Endothelial cell of umbilical vein (primary cell): ENCODE measurements around the gene SPDEF. TPM values are rescaled to one million over a fixed set of nuclear protein-coding genes. Genes with fewer than 3 reads are reported as not detected.

Experiments
- BruUV-seq: library from RNA; stranded (reverse); fragments of 400-500 nt; replicated peaks from 2 replicates; lab custom pipeline; 2021; lab: Mats Ljungman, UMichigan
- CTCF ChIA-PET: fragments of 300-600, 350-600 bp; sonication (Branson Sonifier 250); formaldehyde crosslinking; loops from one replicate; lab custom pipeline; 2021; ENCODE audit warnings: antibody characterized with exemption, inconsistent platforms; lab: Charles Lee
- POLR2A ChIA-PET: fragments of 300-600, 350-600 bp; sonication (Branson Sonifier 250); formaldehyde crosslinking; loops from one replicate; lab custom pipeline; 2021; ENCODE audit warnings: antibody characterized with exemption, inconsistent platforms; lab: Charles Lee
- DNase-seq: peaks from one replicate; pipeline ENCODE4 v3.0.0-alpha.2; 2011; ENCODE audit warnings: low read depth, low spot score
- FAIRE-seq: peaks from 2 replicates; lab custom pipeline; 2011; peaks lifted over from hg19 to GRCh38; lab: Jason Lieb, UNC
- H2AFZ ChIP-seq: 2 replicates; pipeline ENCODE4 v1.6.0; 2012; ENCODE audit warnings: low read depth, low read length, control low read depth, inconsistent platforms
- H3K27ac ChIP-seq: 2 replicates; pipeline ENCODE4 v1.5.1; 2011; ENCODE audit warnings: low read depth, mild to moderate bottlenecking, control low read depth, low read length, moderate library complexity; ENCODE audit not compliant: insufficient read depth
- H3K27me3 ChIP-seq, 2 experiments: 2 replicates each; pipeline versions ENCODE4 v1.6.0 to v1.6.1; 2011; ENCODE audit warnings: low read length in 2 of 2, mixed read lengths in 1 of 2; ENCODE audit not compliant: control insufficient read depth in 2 of 2, insufficient read depth in 2 of 2
- H3K36me3 ChIP-seq, 2 experiments: 2 replicates in 1 of 2; 3 replicates in 1 of 2; pipeline ENCODE4 v1.5.1; 2011; ENCODE audit warnings: low read length in 2 of 2, mild to moderate bottlenecking in 1 of 2, moderate library complexity in 1 of 2; ENCODE audit not compliant: control insufficient read depth in 2 of 2, insufficient read depth in 2 of 2; ENCODE audit errors: extremely low read depth in 1 of 2
- H3K4me1 ChIP-seq: 3 replicates; pipeline ENCODE4 v1.5.1; 2011; ENCODE audit warnings: mild to moderate bottlenecking, low read length; ENCODE audit not compliant: control insufficient read depth, insufficient read depth; ENCODE audit errors: extremely low read depth
- H3K4me2 ChIP-seq: 2 replicates; pipeline ENCODE4 v1.6.1; 2011; ENCODE audit warnings: low read length, control low read depth, mixed read lengths; ENCODE audit not compliant: insufficient read depth
- H3K4me3 ChIP-seq, 3 experiments: fragments of 200-600 bp in 1 of 3; sonication (generic), shearing (Covaris generic) in 1 of 3; replicated peaks in 1 of 3; 2 replicates each; pipeline ENCODE4 v1.5.1; 2011 to 2016; ENCODE audit warnings: control low read depth in 3 of 3, low read length in 3 of 3, mild to moderate bottlenecking in 2 of 3, inconsistent platforms in 1 of 3, low read depth in 1 of 3, moderate library complexity in 1 of 3; ENCODE audit not compliant: insufficient read depth in 1 of 3
- H3K79me2 ChIP-seq: 2 replicates; pipeline ENCODE4 v1.6.0; 2012; ENCODE audit warnings: low read length, inconsistent platforms; ENCODE audit not compliant: control insufficient read depth, insufficient read depth
- H3K9ac ChIP-seq: replicated peaks from 2 replicates; pipeline ENCODE3; 2011; ENCODE audit warnings: low read length, control low read depth; ENCODE audit not compliant: insufficient read depth; ENCODE audit errors: extremely low read depth
- H3K9me1 ChIP-seq: replicated peaks from 3 replicates; pipeline ENCODE4 v1.6.0; 2011; ENCODE audit warnings: mild to moderate bottlenecking, low read length; ENCODE audit not compliant: control insufficient read depth, insufficient read depth; ENCODE audit errors: extremely low read depth
- H3K9me3 ChIP-seq: replicated peaks from 2 replicates; pipeline ENCODE4 v1.5.1; 2012; ENCODE audit warnings: low read length, inconsistent platforms; ENCODE audit not compliant: control insufficient read depth, insufficient read depth
- H4K20me1 ChIP-seq: replicated peaks from 2 replicates; pipeline ENCODE3; 2011; ENCODE audit warnings: mild to moderate bottlenecking, low read length; ENCODE audit not compliant: control insufficient read depth, insufficient read depth; ENCODE audit errors: extremely low read depth
- CTCF ChIP-seq, 2 donors: IDR thresholded peaks; 1 replicate in 1 of 2; 2 replicates in 1 of 2; pipeline ENCODE4 v1.5.1; 2011; ENCODE audit warnings: low read length in 2 of 2, mild to moderate bottlenecking in 2 of 2, moderate library complexity in 2 of 2, control low read depth in 1 of 2, inconsistent platforms in 1 of 2, low read depth in 1 of 2; ENCODE audit not compliant: insufficient read depth in 1 of 2; ENCODE audit errors: extremely low read depth in 1 of 2
- EZH2 ChIP-seq: IDR thresholded peaks from 2 replicates; pipeline ENCODE4 v1.6.1; 2012; ENCODE audit warnings: borderline replicate concordance, low read depth, mild to moderate bottlenecking, moderate library complexity, low read length, inconsistent platforms; ENCODE audit not compliant: severe bottlenecking
- FOS ChIP-seq: IDR thresholded peaks from 2 replicates; pipeline ENCODE4 v1.6.1; 2011; ENCODE audit warnings: mild to moderate bottlenecking, low read length, moderate library complexity, borderline replicate concordance; ENCODE audit not compliant: insufficient read depth
- GATA2 ChIP-seq: IDR thresholded peaks from 2 replicates; pipeline ENCODE4 v1.7.0; 2011; ENCODE audit warnings: low read depth, mild to moderate bottlenecking, moderate library complexity, mixed read lengths, low read length; ENCODE audit not compliant: insufficient read length, insufficient read depth
- JUN ChIP-seq: IDR thresholded peaks from 2 replicates; pipeline ENCODE4 v1.6.1; 2011; ENCODE audit warnings: borderline replicate concordance, low read depth; ENCODE audit not compliant: insufficient read length, insufficient read depth
- MAX ChIP-seq: IDR thresholded peaks from 2 replicates; pipeline ENCODE4 v1.6.1; 2011; ENCODE audit not compliant: insufficient read depth, insufficient read length
- MYC ChIP-seq: IDR thresholded peaks from one replicate; pipeline ENCODE4 v1.6.1; 2011; ENCODE audit warnings: mild to moderate bottlenecking, low read depth, low read length
- POLR2A ChIP-seq: IDR thresholded peaks from 2 replicates; pipeline ENCODE4 v1.6.1; 2012; ENCODE audit warnings: low read depth, mild to moderate bottlenecking, control low read depth, low read length
- POLR2AphosphoS5 ChIP-seq: IDR thresholded peaks from 2 replicates; pipeline ENCODE4 v1.6.1; 2012; ENCODE audit warnings: low read depth, mild to moderate bottlenecking, control low read depth, low read length, moderate library complexity; ENCODE audit not compliant: insufficient read depth
- dilution Hi-C: fragments of 300-500 bp; cut with MboI; formaldehyde crosslinking; loops from one replicate; pipeline ENCODE4 v1.15.0; 2019; ENCODE audit warnings: low sequenced_read_pairs; ENCODE audit not compliant: extremely low pct_ligation_motif_present
- intact Hi-C: fragments of 100-400 bp; cut with micrococcal nuclease; formaldehyde crosslinking; loops from one replicate; pipeline ENCODE4 v1.10.0; 2022
- polyA plus RNA-seq, 4 experiments: library from polyadenylated mRNA; depleted of rRNA in 3 of 4; stranded (reverse) in 3 of 4; unstranded in 1 of 4; fragments of >200 nt; gene quantifications; 2 replicates each; pipeline versions ENCODE4 v1.2.1 to v1.2.3, GENCODE V29; 2011 to 2012; ENCODE audit warnings: missing spikeins in 1 of 4
- total RNA-seq: library from RNA; stranded (reverse); gene quantifications from 2 replicates; pipeline ENCODE4 v1.2.3, GENCODE V29; 2021

SPDEF gene
- total and polyA plus RNA-seq, 2 donors (not counting 3 experiments of a cell fraction or from before 2014, with no cell fraction given) = not detected

- BruUV-seq = no TSS peak
- Histone ChIP-seq H3K27ac (no peak overlapping the region), H4K20me1 (peaks cover 2% of the 10 kb centered on the region), H3K27me3 (no peaks in the 10 kb centered on the region), H3K36me3 (no peaks in the 10 kb centered on the region), H3K9me1 (no peaks in the 10 kb centered on the region), H3K4me3 (no peak overlapping the region), H3K4me2 (no peak overlapping the region), H3K9ac (no peak overlapping the region), H3K9me3 (no peaks in the 10 kb centered on the region), H3K4me1 (no peaks in the 10 kb centered on the region), H3K79me2 (peaks cover 12% of the 10 kb centered on the region), H2AFZ (no peak overlapping the region)
- DNase-seq (no peak), FAIRE-seq (no peak)
- dilution Hi-C loops = no loop called here
- no peak for TF ChIP-seq POLR2A
- no peak for TF ChIP-seq GATA2
- TF ChIP-seq CTCF (IDR thresholded peaks at IDR 0.05; ENCODE audit: extremely low read depth in 1 of 2, insufficient read depth in 1 of 2, low read depth in 1 of 2, low read length in 2 of 2) = no peak
- TF ChIP-seq MYC = no peak
- no peak for TF ChIP-seq JUN
- no peak for TF ChIP-seq POLR2AphosphoS5
- TF ChIP-seq EZH2 = no peak
- TF ChIP-seq FOS = no peak
- TF ChIP-seq MAX = no peak
- intact Hi-C loops = no loop called here
- CTCF ChIA-PET = interaction anchor here (1.0 to 3.2 kb wide), 4 partner anchors 9 to 437 kb away, joined by 3 to 13 read pairs (median 4); no protein-coding TSS in a partner anchor
- POLR2A ChIA-PET = no interaction called here
These were observed 44.7 kb upstream of the SPDEF start for GRCh38 chr6:34600796-34601195.
